Measurements from ENCODE around the gene TMEM179. TPM values are rescaled to one million over a fixed set of nuclear protein-coding genes. Genes with fewer than 3 reads are reported as not detected.

Gene TMEM179
- total RNA-seq, 1 donor, result not detected

GRCh38 chr14:104557766-104558165, 46.8 kb downstream of the TMEM179 start:
- no peak overlapping the region for H3K4me3 ChIP-seq (ENCODE audit: low read depth, low read length)
- TF ChIP-seq, protein P1, sequence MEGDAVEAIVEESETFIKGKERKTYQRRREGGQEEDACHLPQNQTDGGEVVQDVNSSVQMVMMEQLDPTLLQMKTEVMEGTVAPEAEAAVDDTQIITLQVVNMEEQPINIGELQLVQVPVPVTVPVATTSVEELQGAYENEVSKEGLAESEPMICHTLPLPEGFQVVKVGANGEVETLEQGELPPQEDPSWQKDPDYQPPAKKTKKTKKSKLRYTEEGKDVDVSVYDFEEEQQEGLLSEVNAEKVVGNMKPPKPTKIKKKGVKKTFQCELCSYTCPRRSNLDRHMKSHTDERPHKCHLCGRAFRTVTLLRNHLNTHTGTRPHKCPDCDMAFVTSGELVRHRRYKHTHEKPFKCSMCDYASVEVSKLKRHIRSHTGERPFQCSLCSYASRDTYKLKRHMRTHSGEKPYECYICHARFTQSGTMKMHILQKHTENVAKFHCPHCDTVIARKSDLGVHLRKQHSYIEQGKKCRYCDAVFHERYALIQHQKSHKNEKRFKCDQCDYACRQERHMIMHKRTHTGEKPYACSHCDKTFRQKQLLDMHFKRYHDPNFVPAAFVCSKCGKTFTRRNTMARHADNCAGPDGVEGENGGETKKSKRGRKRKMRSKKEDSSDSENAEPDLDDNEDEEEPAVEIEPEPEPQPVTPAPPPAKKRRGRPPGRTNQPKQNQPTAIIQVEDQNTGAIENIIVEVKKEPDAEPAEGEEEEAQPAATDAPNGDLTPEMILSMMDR (IDR thresholded peaks at IDR 0.05; ENCODE audit: insufficient read depth, low read depth, low read length), result no peak
- DNase-seq (ENCODE audit: low read depth), result no peak

GRCh38 chr14:104557086-104557485, 47.5 kb downstream of the TMEM179 start:
- TF ChIP-seq, protein P1 (IDR thresholded peaks at IDR 0.05; ENCODE audit: insufficient read depth, low read depth, low read length), result no peak
- no peak overlapping the region for H3K4me3 ChIP-seq (ENCODE audit: low read depth, low read length)
- DNase-seq (ENCODE audit: low read depth), result no peak

DNA sequence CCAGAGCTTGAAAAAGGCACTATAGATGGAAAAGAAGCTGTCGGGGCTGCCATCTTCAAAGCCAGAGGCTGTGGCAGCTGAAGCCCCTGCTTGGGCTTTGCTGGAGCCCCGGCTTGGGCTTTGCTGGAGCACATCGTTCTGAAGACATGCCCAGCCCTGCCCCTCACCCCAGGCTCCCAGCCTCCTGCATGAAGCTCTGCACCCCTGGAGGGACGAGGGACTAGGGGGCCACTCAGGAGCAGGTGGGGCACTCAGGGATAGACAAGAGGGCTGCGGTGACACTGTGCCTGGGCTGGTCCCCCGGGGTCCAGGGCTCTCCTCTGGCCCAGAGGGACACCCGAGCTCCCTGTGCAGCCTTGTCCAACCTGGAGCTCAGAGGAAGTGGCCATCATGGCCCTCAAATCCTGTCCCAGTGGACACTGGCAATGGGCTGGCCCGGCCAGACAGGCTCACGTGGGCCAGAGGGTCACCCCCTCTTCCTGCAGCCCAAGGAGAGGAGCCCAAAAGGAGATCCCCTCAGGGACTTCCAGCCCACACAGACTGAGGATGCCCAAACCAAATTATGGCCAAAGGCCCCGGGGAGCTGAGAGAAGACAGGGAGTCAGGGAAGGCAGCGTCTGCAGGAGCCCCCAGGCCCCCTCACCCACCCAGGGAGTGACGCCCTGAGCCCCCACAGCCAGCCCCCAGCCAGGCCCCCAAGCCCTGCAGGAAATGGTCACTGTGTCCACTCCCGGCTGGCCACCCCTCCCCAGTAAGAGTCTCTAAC, 48.1 kb downstream of the TMEM179 start:
- H3K4me3 ChIP-seq (ENCODE audit: low read depth, low read length), result no peak overlapping the region
- no peak for DNase-seq (ENCODE audit: low read depth)
- TF ChIP-seq, protein P1 (IDR thresholded peaks at IDR 0.05; ENCODE audit: insufficient read depth, low read depth, low read length), result no peak

GRCh38 chr14:104555430-104556255, 48.9 kb downstream of the TMEM179 start:
- no peak overlapping the region for H3K4me3 ChIP-seq (ENCODE audit: low read depth, low read length)
- TF ChIP-seq, protein P1 (IDR thresholded peaks at IDR 0.05; ENCODE audit: insufficient read depth, low read depth, low read length), result no peak
- DNase-seq (ENCODE audit: low read depth), result no peak

DNA sequence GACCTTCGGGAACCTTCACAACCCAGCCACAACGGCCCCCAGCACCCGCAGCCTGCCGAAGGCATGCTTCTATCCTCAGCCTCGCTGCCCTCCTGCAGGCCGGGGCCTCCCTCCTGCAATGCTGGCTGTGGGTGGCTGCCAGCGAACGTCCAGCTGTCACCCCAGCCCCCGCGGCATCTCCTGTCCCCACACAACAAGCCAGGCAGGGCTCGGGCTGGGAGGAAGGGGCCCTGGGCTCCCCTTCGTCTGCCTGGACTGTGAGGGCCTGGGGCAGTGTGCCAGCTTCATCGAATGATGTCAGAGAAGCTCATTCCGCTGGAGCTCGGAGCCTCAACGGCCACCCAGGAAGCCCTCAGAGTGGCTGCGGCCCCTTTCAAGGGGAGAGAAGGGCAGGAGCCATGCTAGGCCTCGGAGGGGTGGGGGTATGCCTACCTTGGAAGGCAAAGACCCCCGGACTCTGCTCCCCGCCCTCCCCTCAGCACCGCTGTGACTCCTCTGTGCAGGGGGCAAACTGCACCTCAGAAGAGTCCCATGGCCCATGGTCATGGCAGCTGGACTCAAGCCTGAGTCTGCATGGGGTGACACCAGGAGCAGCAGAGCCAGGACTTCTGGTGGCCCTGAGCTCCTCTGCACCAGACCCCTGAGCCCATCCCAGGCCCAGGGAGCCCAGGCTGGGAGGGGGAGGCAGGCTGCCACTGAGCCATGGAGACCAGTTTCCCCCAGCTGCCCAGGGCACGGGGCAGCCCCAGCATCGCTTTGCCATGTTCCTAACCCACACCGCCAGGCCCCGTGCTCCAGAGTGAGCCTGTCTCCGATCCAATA, 49.8 kb downstream of the TMEM179 start:
- TF ChIP-seq, protein P1 (IDR thresholded peaks at IDR 0.05; ENCODE audit: insufficient read depth, low read depth, low read length), result no peak
- no peak overlapping the region for H3K4me3 ChIP-seq (ENCODE audit: low read depth, low read length)
- DNase-seq (ENCODE audit: low read depth), result no peak

DNA sequence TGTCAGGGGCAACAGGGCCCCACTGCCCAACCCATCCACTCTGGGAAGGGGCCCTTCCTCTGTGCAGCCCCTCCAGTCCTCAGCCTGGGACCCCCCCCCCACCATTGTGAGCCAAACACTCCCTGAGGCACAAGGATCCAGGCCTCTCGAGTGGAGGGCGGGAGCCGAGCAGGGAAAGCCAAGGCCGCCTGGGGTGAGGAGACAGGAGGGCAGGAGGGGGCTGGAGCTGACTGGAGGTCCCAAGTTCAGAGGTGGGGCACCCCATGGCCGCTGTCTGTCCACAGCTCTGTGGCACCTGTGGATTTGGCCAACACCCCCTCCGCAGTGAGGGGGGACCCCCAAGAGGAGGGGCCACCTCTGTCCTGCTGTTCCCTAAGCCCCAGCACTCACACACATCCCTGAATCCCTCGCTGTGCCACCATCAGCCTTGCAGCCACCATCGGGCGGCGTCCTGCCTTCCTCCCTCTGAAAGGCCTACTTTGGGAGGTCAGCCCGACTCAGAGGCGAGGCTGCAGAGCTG, 50.4 kb downstream of the TMEM179 start:
- DNase-seq (ENCODE audit: low read depth), result no peak
- TF ChIP-seq, protein P1 (IDR thresholded peaks at IDR 0.05; ENCODE audit: insufficient read depth, low read depth, low read length), result no peak
- H3K4me3 ChIP-seq (ENCODE audit: low read depth, low read length), result no peak overlapping the region
